Measurements from ENCODE around the gene TSPAN5. TPM values are rescaled to one million over a fixed set of nuclear protein-coding genes. Genes with fewer than 3 reads are reported as not detected.

Gene TSPAN5
- total RNA-seq, 1 donor: 2.9 TPM

GRCh38 chr4:98661371-98662054, 3.1 kb upstream of the TSPAN5 start:
- Histone ChIP-seq H3K27me3 (ENCODE audit: insufficient read depth, low read length) (peaks cover 9% of the 10 kb centered on the region), H3K4me3 (ENCODE audit: low read length) (no peak overlapping the region), H3K9me3 (ENCODE audit: low read depth, low read length) (no peaks in the 10 kb centered on the region), H3K4me1 (ENCODE audit: insufficient read depth, low read length) (peaks cover 48% of the 10 kb centered on the region)

GRCh38 chr4:98659741-98660462, 1.5 kb upstream of the TSPAN5 start:
- peaks cover 51% of the 10 kb centered on the region for H3K4me1 ChIP-seq (ENCODE audit: insufficient read depth, low read length)
- H3K4me3 ChIP-seq (ENCODE audit: low read length): no peak overlapping the region
- no peaks in the 10 kb centered on the region for H3K9me3 ChIP-seq (ENCODE audit: low read depth, low read length)
- H3K27me3 ChIP-seq (ENCODE audit: insufficient read depth, low read length): peaks cover 9% of the 10 kb centered on the region

GRCh38 chr4:98659106-98659592, 738 bp upstream of the TSPAN5 start:
- Histone ChIP-seq H3K4me1 (ENCODE audit: insufficient read depth, low read length) (peaks cover 47% of the 10 kb centered on the region), H3K4me3 (ENCODE audit: low read length) (peak overlapping the region; percentile 58), H3K9me3 (ENCODE audit: low read depth, low read length) (no peaks in the 10 kb centered on the region), H3K27me3 (ENCODE audit: insufficient read depth, low read length) (peaks cover 9% of the 10 kb centered on the region)

- Histone ChIP-seq H3K4me1 (ENCODE audit: insufficient read depth, low read length) (peaks cover 34% of the 10 kb centered on the region), H3K4me3 (ENCODE audit: low read length) (peak overlapping the region; percentile 58), H3K27me3 (ENCODE audit: insufficient read depth, low read length) (peaks cover 9% of the 10 kb centered on the region), H3K9me3 (ENCODE audit: low read depth, low read length) (no peaks in the 10 kb centered on the region)
These were observed 702 bp downstream of the TSPAN5 start for GRCh38 chr4:98657531-98658286.

- H3K4me1 ChIP-seq (ENCODE audit: insufficient read depth, low read length): peaks cover 32% of the 10 kb centered on the region
- no peaks in the 10 kb centered on the region for H3K9me3 ChIP-seq (ENCODE audit: low read depth, low read length)
- peak overlapping the region; percentile 58 for H3K4me3 ChIP-seq (ENCODE audit: low read length)
- peaks cover 9% of the 10 kb centered on the region for H3K27me3 ChIP-seq (ENCODE audit: insufficient read depth, low read length)
These were observed 1.5 kb downstream of the TSPAN5 start for GRCh38 chr4:98656886-98657285.

GRCh38 chr4:98656443-98656842, 2.0 kb downstream of the TSPAN5 start:
- no peaks in the 10 kb centered on the region for H3K9me3 ChIP-seq (ENCODE audit: low read depth, low read length)
- H3K27me3 ChIP-seq (ENCODE audit: insufficient read depth, low read length): peaks cover 9% of the 10 kb centered on the region
- H3K4me3 ChIP-seq (ENCODE audit: low read length): no peak overlapping the region
- peaks cover 29% of the 10 kb centered on the region for H3K4me1 ChIP-seq (ENCODE audit: insufficient read depth, low read length)

- Histone ChIP-seq H3K4me1 (ENCODE audit: insufficient read depth, low read length) (peaks cover 21% of the 10 kb centered on the region), H3K4me3 (ENCODE audit: low read length) (no peak overlapping the region), H3K9me3 (ENCODE audit: low read depth, low read length) (no peaks in the 10 kb centered on the region), H3K27me3 (ENCODE audit: insufficient read depth, low read length) (peaks cover 9% of the 10 kb centered on the region)
These were observed 4.2 kb downstream of the TSPAN5 start for GRCh38 chr4:98653890-98654867.

- H3K9me3 ChIP-seq (ENCODE audit: low read depth, low read length): no peaks in the 10 kb centered on the region
- no peak overlapping the region for H3K4me3 ChIP-seq (ENCODE audit: low read length)
- H3K27me3 ChIP-seq (ENCODE audit: insufficient read depth, low read length): peaks cover 9% of the 10 kb centered on the region
- H3K4me1 ChIP-seq (ENCODE audit: insufficient read depth, low read length): peaks cover 17% of the 10 kb centered on the region
These were observed 5.4 kb downstream of the TSPAN5 start for GRCh38 chr4:98652996-98653395.

- Histone ChIP-seq H3K4me3 (ENCODE audit: low read length) (no peak overlapping the region), H3K27me3 (ENCODE audit: insufficient read depth, low read length) (no peaks in the 10 kb centered on the region), H3K9me3 (ENCODE audit: low read depth, low read length) (no peaks in the 10 kb centered on the region), H3K4me1 (ENCODE audit: insufficient read depth, low read length) (no peaks in the 10 kb centered on the region)
These were observed 9.8 kb downstream of the TSPAN5 start for GRCh38 chr4:98648602-98649001.

- Histone ChIP-seq H3K4me1 (ENCODE audit: insufficient read depth, low read length) (no peaks in the 10 kb centered on the region), H3K4me3 (ENCODE audit: low read length) (no peak overlapping the region), H3K27me3 (ENCODE audit: insufficient read depth, low read length) (no peaks in the 10 kb centered on the region), H3K9me3 (ENCODE audit: low read depth, low read length) (no peaks in the 10 kb centered on the region)
These were observed 12.0 kb downstream of the TSPAN5 start for GRCh38 chr4:98646422-98646821.

- H3K4me1 ChIP-seq (ENCODE audit: insufficient read depth, low read length): no peaks in the 10 kb centered on the region
- no peak overlapping the region for H3K4me3 ChIP-seq (ENCODE audit: low read length)
- no peaks in the 10 kb centered on the region for H3K27me3 ChIP-seq (ENCODE audit: insufficient read depth, low read length)
- H3K9me3 ChIP-seq (ENCODE audit: low read depth, low read length): no peaks in the 10 kb centered on the region
These were observed 12.9 kb downstream of the TSPAN5 start for GRCh38 chr4:98645527-98645926.

- peaks cover 7% of the 10 kb centered on the region for H3K4me1 ChIP-seq (ENCODE audit: insufficient read depth, low read length)
- H3K9me3 ChIP-seq (ENCODE audit: low read depth, low read length): no peaks in the 10 kb centered on the region
- no peak overlapping the region for H3K4me3 ChIP-seq (ENCODE audit: low read length)
- H3K27me3 ChIP-seq (ENCODE audit: insufficient read depth, low read length): no peaks in the 10 kb centered on the region
These were observed 14.7 kb downstream of the TSPAN5 start for GRCh38 chr4:98643755-98644154.

GRCh38 chr4:98642991-98643426, 15.4 kb downstream of the TSPAN5 start:
- Histone ChIP-seq H3K4me1 (ENCODE audit: insufficient read depth, low read length) (peaks cover 7% of the 10 kb centered on the region), H3K4me3 (ENCODE audit: low read length) (no peak overlapping the region), H3K9me3 (ENCODE audit: low read depth, low read length) (no peaks in the 10 kb centered on the region), H3K27me3 (ENCODE audit: insufficient read depth, low read length) (no peaks in the 10 kb centered on the region)

Measured in mononuclear cell (primary cell).